GM10248 (cell line): ENCODE measurements around the gene CACNA1G.

Source experiments
- CTCF ChIA-PET: fragments of 300-600 bp; sonication (Branson Sonifier 250); formaldehyde crosslinking; extraction: SDS; loops from one replicate; lab custom pipeline; 2021; ENCODE audit warnings: antibody characterized with exemption; lab: Yijun Ruan, JAX
- POLR2A ChIA-PET: fragments of 350-650 bp; sonication (Branson Sonifier 250); formaldehyde crosslinking; extraction: SDS; loops from one replicate; lab custom pipeline; 2020; ENCODE audit warnings: antibody characterized with exemption; lab: Yijun Ruan, JAX
- DNase-seq: peaks from one replicate; pipeline ENCODE4 v3.0.0; 2012; ENCODE audit errors: extremely low spot score
- TF ChIP-seq, protein P1 (sequence below): IDR thresholded peaks from 2 replicates; pipeline ENCODE4 v1.5.1; 2012; ENCODE audit warnings: mild to moderate bottlenecking, low read depth; ENCODE audit errors: extremely low read depth, missing control alignments, control extremely low read depth

The CACNA1G gene

DNA sequence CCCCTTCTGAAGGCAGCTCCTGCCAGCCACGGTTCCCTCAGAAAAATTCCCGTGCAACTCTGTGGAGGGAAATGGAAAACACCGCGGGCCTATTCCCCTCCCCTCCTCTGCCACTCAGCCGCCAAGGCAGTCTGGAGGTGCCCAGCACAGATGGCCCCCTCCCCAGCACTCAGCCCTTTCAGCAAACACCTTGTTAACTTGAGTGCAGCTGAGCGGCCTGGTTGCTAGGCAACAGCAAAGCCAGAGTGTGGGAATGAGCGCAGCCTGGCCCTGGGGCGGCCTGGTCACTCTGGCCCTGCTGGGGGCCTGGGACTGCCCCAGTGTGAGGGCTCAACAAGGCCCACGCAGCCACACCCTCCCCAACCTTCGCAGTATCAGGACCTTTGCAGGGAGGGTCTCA lies 32.8 kb downstream of the CACNA1G start:
- TF ChIP-seq, protein P1, sequence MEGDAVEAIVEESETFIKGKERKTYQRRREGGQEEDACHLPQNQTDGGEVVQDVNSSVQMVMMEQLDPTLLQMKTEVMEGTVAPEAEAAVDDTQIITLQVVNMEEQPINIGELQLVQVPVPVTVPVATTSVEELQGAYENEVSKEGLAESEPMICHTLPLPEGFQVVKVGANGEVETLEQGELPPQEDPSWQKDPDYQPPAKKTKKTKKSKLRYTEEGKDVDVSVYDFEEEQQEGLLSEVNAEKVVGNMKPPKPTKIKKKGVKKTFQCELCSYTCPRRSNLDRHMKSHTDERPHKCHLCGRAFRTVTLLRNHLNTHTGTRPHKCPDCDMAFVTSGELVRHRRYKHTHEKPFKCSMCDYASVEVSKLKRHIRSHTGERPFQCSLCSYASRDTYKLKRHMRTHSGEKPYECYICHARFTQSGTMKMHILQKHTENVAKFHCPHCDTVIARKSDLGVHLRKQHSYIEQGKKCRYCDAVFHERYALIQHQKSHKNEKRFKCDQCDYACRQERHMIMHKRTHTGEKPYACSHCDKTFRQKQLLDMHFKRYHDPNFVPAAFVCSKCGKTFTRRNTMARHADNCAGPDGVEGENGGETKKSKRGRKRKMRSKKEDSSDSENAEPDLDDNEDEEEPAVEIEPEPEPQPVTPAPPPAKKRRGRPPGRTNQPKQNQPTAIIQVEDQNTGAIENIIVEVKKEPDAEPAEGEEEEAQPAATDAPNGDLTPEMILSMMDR = no peak
- no peak for DNase-seq
- ChIA-PET CTCF (no interaction called here), POLR2A (no interaction called here)

DNA sequence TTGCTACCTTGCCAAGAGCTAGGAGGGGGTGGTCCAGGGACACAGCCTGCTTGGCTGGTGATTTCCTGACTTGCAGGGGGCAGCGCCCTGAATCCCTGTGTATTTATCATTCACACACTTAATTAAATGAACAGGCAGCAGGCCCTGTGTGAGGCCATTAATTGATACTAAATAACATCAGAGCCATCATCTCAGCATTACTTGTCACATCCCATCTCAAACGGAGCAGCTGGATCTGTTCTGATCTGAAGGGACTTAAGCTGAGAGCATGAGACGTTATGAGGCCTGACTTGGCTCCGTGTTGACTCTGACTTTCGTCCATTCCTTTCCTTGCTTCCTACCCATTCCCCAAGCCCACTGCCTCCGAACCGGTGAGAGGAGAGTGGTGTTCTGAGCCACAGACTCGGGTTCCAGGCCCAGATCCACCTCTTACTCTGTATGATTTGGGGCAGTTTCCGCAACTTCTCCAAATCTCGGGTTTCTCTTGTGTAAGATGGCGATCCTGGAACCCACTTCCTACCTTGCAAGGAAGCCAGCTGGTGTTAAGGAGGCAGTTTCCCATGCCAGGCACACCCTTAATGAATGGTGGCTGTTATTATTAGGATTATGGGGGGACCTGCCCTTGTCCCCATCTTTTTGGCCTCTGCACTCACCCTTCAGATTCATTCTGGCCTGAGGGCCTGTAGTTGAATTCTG lies 33.8 kb downstream of the CACNA1G start:
- TF ChIP-seq, protein P1 = no peak
- CTCF ChIA-PET = no interaction called here
- DNase-seq = no peak
- POLR2A ChIA-PET = no interaction called here

DNA sequence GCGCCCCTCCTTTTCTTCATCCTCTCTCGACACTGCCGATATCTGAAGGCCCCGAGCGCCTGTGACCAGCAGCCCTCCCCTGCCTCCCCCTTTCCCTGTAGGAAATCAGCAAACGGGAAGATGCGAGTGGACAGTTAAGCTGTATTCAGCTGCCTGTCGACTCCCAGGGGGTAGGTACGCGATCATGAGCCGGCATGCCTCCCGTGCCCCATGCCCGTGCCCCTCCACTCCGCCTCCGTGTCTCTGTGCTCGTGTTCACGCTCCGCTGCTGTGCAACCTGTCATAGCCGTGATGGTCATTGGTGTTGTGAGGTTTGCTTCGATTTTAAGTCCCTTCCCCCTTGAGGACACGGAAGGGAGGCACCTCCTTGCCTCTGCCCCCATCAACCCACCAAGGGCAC lies 34.4 kb downstream of the CACNA1G start:
- no peak for DNase-seq
- ChIA-PET POLR2A (no interaction called here), CTCF (no interaction called here)
- TF ChIP-seq, protein P1 = no peak

DNA sequence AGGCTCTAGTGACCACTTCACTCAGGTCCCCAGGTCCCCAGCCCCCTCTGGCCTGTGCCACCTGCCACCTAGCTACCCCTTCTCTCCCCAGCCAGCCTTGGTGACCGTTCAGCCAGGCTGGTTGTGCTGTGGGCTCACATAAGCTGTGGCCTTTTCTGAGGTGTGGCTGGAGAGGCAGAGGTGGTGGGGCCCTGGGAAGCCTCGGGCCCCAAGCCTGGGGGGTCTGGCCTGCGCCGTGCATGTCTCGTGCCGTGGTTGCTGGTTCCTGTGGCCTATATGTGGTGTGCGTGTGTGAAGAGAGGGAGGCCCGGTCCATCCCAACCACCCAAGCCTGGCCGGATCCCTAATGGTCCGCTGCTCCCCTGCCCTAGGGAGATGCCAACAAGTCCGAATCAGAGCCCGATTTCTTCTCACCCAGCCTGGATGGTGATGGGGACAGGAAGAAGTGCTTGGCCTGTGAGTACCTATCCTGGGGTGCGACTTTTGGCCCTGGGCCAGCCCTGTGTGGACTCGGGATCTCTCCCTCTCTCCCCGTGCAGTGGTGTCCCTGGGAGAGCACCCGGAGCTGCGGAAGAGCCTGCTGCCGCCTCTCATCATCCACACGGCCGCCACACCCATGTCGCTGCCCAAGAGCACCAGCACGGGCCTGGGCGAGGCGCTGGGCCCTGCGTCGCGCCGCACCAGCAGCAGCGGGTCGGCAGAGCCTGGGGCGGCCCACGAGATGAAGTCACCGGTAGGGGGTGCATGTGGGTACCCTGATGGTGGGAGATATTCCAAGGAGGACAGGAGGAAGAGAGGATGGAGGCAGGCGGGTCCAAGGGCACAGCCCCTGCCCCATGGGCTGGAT lies 35.9 kb downstream of the CACNA1G start:
- POLR2A ChIA-PET = no interaction called here
- DNase-seq = no peak
- CTCF ChIA-PET = no interaction called here
- TF ChIP-seq, protein P1 = peak; percentile 7

DNA sequence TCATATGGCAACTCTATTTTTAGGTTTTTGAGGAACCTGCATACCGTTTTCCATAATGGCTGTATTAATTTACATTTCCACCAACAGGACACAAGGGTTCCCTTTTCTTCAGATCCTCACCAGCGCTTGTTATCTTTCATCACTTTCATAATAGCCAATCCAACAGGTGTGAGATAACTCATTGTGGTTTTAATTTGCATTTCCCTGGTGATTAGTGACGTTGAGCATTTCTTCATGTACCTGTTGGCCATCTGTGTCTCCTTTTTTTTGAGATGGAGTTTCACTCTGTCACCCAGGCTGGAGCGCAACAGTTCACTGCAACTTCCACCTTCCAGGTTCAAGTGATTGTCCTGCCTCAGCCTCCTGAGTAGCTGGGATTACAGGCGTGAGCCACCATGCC lies 38.0 kb downstream of the CACNA1G start:
- POLR2A ChIA-PET = no interaction called here
- TF ChIP-seq, protein P1 = no peak
- CTCF ChIA-PET = no interaction called here
- DNase-seq = no peak

DNA sequence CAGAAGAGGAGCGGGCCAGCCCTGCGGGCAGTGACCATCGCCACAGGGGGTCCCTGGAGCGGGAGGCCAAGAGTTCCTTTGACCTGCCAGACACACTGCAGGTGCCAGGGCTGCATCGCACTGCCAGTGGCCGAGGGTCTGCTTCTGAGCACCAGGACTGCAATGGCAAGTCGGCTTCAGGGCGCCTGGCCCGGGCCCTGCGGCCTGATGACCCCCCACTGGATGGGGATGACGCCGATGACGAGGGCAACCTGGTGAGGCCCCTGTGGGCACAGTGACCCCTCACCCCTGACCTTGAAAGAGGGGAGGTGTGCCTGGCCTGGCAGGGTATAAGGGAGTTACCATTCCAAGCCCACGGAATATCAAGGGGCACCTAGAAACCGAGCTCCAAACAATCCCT lies 39.1 kb downstream of the CACNA1G start:
- no peak for DNase-seq
- ChIA-PET CTCF (interaction anchor here (1.2 kb wide), 1 partner anchor 96 kb away, joined by 3 read pairs; no protein-coding TSS in a partner anchor), POLR2A (no interaction called here)
- TF ChIP-seq, protein P1 = no peak
